DND-41 (cell line): ENCODE results near the gene EDC3.

Experiments
- CTCF ChIP-seq: IDR thresholded peaks from 2 replicates; pipeline ENCODE4 v1.5.1; 2012; ENCODE audit warnings: borderline replicate concordance, low read length, moderate library complexity, mild to moderate bottlenecking; ENCODE audit not compliant: poor library complexity, severe bottlenecking; ENCODE audit errors: extremely low read depth
- EZH2 ChIP-seq: IDR thresholded peaks from 3 replicates; pipeline ENCODE4 v1.6.1; 2012; ENCODE audit warnings: borderline replicate concordance, low read depth, mild to moderate bottlenecking, moderate library complexity, low read length, inconsistent platforms; ENCODE audit not compliant: severe bottlenecking

- TF ChIP-seq EZH2 (no peak), CTCF (no peak)
These were observed 15.4 kb downstream of the EDC3 start for GRCh38 chr15:74680456-74680855.
